ENCODE results near the gene C20orf144. TPM values are rescaled to one million over a fixed set of nuclear protein-coding genes. Genes with fewer than 3 reads are reported as not detected.

C20orf144 gene
- total RNA-seq, 2 experiments from 2014 or later, result 0.42 to 0.44 TPM

GRCh38 chr20:33636776-33637175 is 25.4 kb upstream of the C20orf144 start:
- H3K4me3 ChIP-seq (ENCODE audit: low read depth, low read length, poor library complexity, severe bottlenecking), result no peak overlapping the region
- H3K27ac ChIP-seq (ENCODE audit: low read depth, low read length, poor library complexity, severe bottlenecking), result no peak overlapping the region
- ChIA-PET CTCF (ENCODE audit: unreplicated experiment) (no interaction called here), POLR2A (no interaction called here)
- no peak overlapping the region for H3K4me2 ChIP-seq (ENCODE audit: low read length)
- H3K9me3 ChIP-seq (ENCODE audit: low read length), result no peaks in the 10 kb centered on the region
- H3K9me2 ChIP-seq (ENCODE audit: insufficient read depth, low read length), result no peaks in the 10 kb centered on the region
- no peaks in the 10 kb centered on the region for H3K79me2 ChIP-seq (ENCODE audit: insufficient read depth, low read depth, low read length)
- H2AFZ ChIP-seq (ENCODE audit: low read length), result no peak overlapping the region
- no peaks in the 10 kb centered on the region for H3K4me1 ChIP-seq (ENCODE audit: insufficient read depth, low read length, poor library complexity, severe bottlenecking)
- intact Hi-C loops (cut with micrococcal nuclease; ENCODE audit: unreplicated experiment), result no loop called here
- peaks cover 94% of the 10 kb centered on the region for H3K36me3 ChIP-seq (ENCODE audit: insufficient read depth, low read length)
- BruUV-seq (replicated peaks), result no TSS peak
- TF ChIP-seq, protein P1, sequence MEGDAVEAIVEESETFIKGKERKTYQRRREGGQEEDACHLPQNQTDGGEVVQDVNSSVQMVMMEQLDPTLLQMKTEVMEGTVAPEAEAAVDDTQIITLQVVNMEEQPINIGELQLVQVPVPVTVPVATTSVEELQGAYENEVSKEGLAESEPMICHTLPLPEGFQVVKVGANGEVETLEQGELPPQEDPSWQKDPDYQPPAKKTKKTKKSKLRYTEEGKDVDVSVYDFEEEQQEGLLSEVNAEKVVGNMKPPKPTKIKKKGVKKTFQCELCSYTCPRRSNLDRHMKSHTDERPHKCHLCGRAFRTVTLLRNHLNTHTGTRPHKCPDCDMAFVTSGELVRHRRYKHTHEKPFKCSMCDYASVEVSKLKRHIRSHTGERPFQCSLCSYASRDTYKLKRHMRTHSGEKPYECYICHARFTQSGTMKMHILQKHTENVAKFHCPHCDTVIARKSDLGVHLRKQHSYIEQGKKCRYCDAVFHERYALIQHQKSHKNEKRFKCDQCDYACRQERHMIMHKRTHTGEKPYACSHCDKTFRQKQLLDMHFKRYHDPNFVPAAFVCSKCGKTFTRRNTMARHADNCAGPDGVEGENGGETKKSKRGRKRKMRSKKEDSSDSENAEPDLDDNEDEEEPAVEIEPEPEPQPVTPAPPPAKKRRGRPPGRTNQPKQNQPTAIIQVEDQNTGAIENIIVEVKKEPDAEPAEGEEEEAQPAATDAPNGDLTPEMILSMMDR (conservative IDR thresholded peaks at IDR 0.05; ENCODE audit: low read length), result no peak
- TF ChIP-seq EZH2phosphoT487 (IDR thresholded peaks at IDR 0.05; ENCODE audit: borderline replicate concordance, low read depth, low read length), result no peak
- no peaks in the 10 kb centered on the region for H4K20me1 ChIP-seq (ENCODE audit: insufficient read depth, low read length)
- no peak for DNase-seq (ENCODE audit: low spot score)

DNA sequence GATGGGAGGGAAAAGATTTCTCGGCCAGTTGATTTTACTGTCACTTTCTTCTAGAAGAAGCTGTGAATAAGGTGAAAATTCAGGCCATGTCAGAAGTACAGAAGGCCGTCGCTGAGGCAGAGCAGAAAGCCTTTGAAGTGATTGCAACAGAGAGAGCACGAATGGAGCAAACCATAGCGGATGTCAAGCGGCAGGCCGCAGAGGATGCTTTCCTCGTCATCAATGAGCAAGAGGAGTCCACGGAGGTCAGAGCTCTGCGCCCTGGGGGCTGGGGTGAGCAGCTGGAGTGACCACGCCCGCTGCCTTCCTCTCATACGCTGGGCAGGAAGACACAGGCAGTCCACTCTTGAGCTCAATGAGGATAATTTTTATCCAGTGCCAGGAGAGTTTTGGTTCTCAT is 21.8 kb upstream of the C20orf144 start:
- Histone ChIP-seq H3K79me2 (ENCODE audit: insufficient read depth, low read depth, low read length) (no peaks in the 10 kb centered on the region), H3K36me3 (ENCODE audit: insufficient read depth, low read length) (peaks cover 94% of the 10 kb centered on the region), H3K9me3 (ENCODE audit: low read length) (no peaks in the 10 kb centered on the region), H2AFZ (ENCODE audit: low read length) (no peak overlapping the region), H4K20me1 (ENCODE audit: insufficient read depth, low read length) (no peaks in the 10 kb centered on the region), H3K27ac (ENCODE audit: low read depth, low read length, poor library complexity, severe bottlenecking) (no peak overlapping the region), H3K9me2 (ENCODE audit: insufficient read depth, low read length) (no peaks in the 10 kb centered on the region), H3K4me3 (ENCODE audit: low read depth, low read length, poor library complexity, severe bottlenecking) (no peak overlapping the region), H3K4me1 (ENCODE audit: insufficient read depth, low read length, poor library complexity, severe bottlenecking) (no peaks in the 10 kb centered on the region), H3K4me2 (ENCODE audit: low read length) (no peak overlapping the region)
- TF ChIP-seq, protein P1 (conservative IDR thresholded peaks at IDR 0.05; ENCODE audit: low read length), result no peak
- TF ChIP-seq EZH2phosphoT487 (IDR thresholded peaks at IDR 0.05; ENCODE audit: borderline replicate concordance, low read depth, low read length), result no peak
- CTCF ChIA-PET (ENCODE audit: unreplicated experiment), result no interaction called here
- BruUV-seq (replicated peaks), result no TSS peak
- no peak for DNase-seq (ENCODE audit: low spot score)
- intact Hi-C loops (cut with micrococcal nuclease; ENCODE audit: unreplicated experiment), result no loop called here
- POLR2A ChIA-PET, result interaction anchor here (0.6 to 0.9 kb wide), 2 partner anchors 89 to 194 kb away, joined by 3 read pairs; no protein-coding TSS in a partner anchor

- no peak for DNase-seq (ENCODE audit: low spot score)
- Histone ChIP-seq H2AFZ (ENCODE audit: low read length) (no peak overlapping the region), H3K9me2 (ENCODE audit: insufficient read depth, low read length) (no peaks in the 10 kb centered on the region), H3K9me3 (ENCODE audit: low read length) (no peaks in the 10 kb centered on the region), H3K36me3 (ENCODE audit: insufficient read depth, low read length) (peaks cover 89% of the 10 kb centered on the region), H3K79me2 (ENCODE audit: insufficient read depth, low read depth, low read length) (no peaks in the 10 kb centered on the region), H3K4me1 (ENCODE audit: insufficient read depth, low read length, poor library complexity, severe bottlenecking) (no peaks in the 10 kb centered on the region), H3K27ac (ENCODE audit: low read depth, low read length, poor library complexity, severe bottlenecking) (no peak overlapping the region), H3K4me2 (ENCODE audit: low read length) (no peak overlapping the region), H4K20me1 (ENCODE audit: insufficient read depth, low read length) (peaks cover 5% of the 10 kb centered on the region; the same call in 1 of the 2 replicates), H3K4me3 (ENCODE audit: low read depth, low read length, poor library complexity, severe bottlenecking) (no peak overlapping the region)
- no TSS peak for BruUV-seq (replicated peaks)
- CTCF ChIA-PET (ENCODE audit: unreplicated experiment), result no interaction called here
- no peak for TF ChIP-seq EZH2phosphoT487 (IDR thresholded peaks at IDR 0.05; ENCODE audit: borderline replicate concordance, low read depth, low read length)
- TF ChIP-seq, protein P1 (conservative IDR thresholded peaks at IDR 0.05; ENCODE audit: low read length), result no peak
- POLR2A ChIA-PET, result no interaction called here
- intact Hi-C loops (cut with micrococcal nuclease; ENCODE audit: unreplicated experiment), result no loop called here
Observed at GRCh38 chr20:33644313-33645071, 17.6 kb upstream of the C20orf144 start.
